NCI-H1417 (cell line): Measurements from ENCODE around the gene PPM1H.
"Not testable (repeated sequence)": the region's sequence is repeated elsewhere in the genome, so short reads cannot be mapped to it uniquely, and the experiment has no call there.

Experiments used
- DNase-seq, 3 experiments: peaks; one replicate each; lab custom pipeline; 2025; lab: John Stamatoyannopoulos, UW

Gene PPM1H

DNA sequence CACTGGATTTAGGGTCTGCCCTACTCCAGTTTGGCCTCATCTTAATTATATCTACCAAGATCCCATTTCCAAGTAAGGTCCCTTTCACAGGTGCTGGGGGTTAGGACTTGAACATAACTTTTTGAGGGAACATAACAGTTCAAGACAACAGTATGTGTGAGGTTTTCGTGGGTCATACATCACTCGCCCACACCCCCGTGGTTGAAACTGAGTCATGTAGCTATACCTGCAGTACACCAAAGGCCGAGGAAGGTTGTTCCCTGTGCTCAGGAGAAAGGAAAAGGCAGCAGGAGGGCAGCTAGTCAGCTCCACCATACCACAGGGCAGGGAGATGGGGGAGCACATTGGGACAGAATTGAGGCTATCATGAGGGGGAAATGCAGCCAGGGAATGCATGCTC is 167.0 kb downstream of the PPM1H start:
- DNase-seq = no peak

- no peak for DNase-seq
These were observed 167.5 kb downstream of the PPM1H start for GRCh38 chr12:62767496-62767895.

DNA sequence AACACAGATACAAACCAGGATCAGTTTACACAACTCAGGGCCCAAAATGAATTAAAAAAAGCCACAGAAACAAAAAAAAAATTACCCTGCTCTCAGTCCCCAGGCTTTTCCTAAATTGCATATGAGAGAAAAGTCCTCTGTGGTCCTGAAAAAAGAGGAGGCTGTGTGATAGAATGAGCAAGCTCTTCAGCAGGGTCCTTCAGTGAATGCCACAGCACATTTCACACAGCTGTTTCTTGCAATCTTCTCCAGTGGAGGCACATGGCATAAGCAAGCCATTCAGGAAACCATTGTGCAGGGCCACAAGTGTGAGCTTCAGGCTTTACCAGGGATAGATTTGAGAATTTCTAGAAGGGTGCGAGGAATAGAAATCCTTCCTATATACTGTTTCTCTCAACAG is 168.5 kb downstream of the PPM1H start:
- no peak for DNase-seq

- DNase-seq = no peak
These were observed 170.9 kb downstream of the PPM1H start for GRCh38 chr12:62763861-62764645.

DNA sequence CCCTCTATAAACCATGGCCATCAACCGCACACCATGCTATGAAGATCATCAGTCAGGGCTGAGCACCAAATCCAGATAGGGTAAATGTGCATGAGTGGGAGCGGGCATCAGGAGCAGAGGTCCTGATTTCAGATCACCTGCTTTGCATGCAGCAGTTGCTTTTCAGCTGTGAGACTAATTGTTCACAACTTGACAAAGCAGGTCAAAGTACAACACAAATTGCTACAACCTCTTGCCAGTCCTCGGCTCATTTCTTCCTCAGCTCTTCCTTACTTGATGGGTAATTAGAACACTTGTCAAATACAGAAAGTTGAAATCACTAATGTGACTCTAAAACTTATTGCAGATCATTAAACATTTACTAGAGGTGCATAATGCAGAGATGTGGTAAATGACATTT is 171.6 kb downstream of the PPM1H start:
- no peak for DNase-seq

GRCh38 chr12:62762645-62763044 is 172.3 kb downstream of the PPM1H start:
- no peak for DNase-seq

- DNase-seq = no peak
These were observed 173.3 kb downstream of the PPM1H start for GRCh38 chr12:62761658-62762057.

GRCh38 chr12:62760779-62761178 is 174.2 kb downstream of the PPM1H start:
- no peak for DNase-seq

DNA sequence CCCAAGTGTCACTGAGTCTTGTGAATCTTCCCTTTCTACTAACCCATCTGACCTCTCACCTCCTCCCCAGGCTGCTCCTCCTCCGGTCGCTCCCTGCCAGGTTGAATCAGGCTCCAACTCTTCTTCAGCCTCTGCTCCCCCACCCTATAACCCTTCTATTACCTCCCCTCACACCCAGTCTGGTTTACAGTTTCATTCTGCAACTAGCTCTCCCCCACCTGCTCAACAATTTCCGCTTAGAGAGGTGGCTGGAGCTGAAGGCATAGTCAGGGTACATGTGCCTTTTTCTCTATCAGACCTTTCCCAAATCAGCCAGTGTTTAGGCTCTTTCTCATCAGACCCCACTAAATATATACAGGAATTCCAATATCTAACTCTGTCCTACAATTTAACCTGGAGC is 174.6 kb downstream of the PPM1H start:
- DNase-seq = not testable (repeated sequence)

- no peak for DNase-seq
These were observed 176.7 kb downstream of the PPM1H start for GRCh38 chr12:62758216-62758615.

DNA sequence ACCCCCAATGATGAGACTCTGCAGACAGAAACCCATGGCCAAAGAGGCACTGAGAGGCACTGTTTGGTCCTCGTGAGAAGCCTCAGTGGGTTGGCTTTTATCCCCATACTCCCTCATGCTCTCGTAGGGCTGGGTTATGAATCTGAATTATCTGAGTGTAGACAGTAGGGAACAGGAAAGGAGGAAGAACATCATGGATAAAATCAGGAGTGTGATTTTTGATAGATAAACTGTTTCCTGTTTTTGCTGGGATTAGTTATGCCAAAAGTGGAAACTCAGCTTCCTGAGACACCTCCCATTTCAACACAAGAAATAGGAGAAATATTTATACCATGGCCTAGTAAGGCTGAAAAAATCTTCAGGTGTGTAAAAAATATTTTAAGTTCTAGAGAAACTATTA is 177.9 kb downstream of the PPM1H start:
- DNase-seq = no peak

DNA sequence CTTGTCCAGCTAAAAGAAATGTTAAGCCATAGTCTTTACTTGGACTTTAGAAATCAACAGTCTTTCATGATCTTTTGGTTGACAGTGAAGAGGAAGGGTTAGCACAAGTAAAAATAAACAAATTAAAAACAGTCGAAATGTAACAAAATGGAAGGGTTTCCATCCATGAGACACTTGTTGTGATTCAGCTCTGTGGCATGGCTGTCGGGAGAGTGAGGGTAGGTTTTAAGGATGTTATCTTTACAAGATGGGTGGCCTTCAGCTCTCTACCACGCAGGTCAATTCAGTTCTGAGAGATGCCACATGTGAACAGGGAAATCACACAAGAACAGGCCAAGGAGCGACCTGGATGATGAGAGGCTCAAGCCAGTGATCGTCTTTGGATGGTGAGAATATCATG is 180.2 kb downstream of the PPM1H start:
- DNase-seq = no peak

GRCh38 chr12:62751810-62752155 is 183.2 kb downstream of the PPM1H start:
- DNase-seq = no peak

- no peak for DNase-seq
These were observed 183.8 kb downstream of the PPM1H start for GRCh38 chr12:62750941-62751809.

DNA sequence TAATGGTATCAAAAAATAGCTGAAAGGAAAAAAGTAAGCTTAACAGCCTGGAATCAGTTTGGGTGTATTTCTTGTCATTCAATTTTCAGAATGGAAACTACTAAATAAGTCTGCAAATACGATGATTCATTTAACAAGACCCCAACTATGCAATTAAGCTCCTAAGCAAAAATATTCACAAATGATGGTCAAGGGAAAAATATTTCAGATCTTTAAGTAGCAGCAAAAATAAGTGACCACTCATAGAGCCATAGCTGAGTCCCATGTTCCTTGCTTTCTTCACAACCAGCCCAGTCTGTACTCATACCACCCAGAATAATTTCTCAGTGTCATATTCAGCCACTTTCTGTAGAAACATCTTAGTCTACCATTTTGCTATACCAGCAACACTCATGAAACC is 185.4 kb downstream of the PPM1H start:
- DNase-seq = no peak

GRCh38 chr12:62748941-62749468 is 185.9 kb downstream of the PPM1H start:
- no peak for DNase-seq

- no peak for DNase-seq
These were observed 190.4 kb downstream of the PPM1H start for GRCh38 chr12:62744551-62744950.

GRCh38 chr12:62739266-62740015 is 195.5 kb downstream of the PPM1H start:
- no peak for DNase-seq

DNA sequence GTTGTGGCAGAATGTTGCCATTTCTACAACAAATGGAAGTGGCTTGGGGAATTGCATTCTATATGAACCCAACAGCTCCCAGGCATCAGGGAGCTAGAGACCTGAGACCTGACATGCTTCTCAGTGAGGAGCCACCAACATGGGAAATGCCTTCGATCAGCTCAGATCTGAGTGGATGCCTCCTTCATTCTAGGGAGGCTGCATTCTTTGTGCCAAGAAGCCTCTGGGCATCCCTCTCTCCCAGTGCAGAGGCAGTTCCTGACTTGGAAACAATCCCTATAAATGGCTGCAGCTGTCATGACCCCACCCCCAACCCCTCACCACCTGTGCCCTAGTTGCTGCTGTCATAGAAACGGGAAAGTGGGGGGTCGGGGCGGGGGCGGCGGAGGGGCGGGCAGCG is 196.3 kb downstream of the PPM1H start:
- DNase-seq = peak in 1 of 3 experiments; percentile 29

DNA sequence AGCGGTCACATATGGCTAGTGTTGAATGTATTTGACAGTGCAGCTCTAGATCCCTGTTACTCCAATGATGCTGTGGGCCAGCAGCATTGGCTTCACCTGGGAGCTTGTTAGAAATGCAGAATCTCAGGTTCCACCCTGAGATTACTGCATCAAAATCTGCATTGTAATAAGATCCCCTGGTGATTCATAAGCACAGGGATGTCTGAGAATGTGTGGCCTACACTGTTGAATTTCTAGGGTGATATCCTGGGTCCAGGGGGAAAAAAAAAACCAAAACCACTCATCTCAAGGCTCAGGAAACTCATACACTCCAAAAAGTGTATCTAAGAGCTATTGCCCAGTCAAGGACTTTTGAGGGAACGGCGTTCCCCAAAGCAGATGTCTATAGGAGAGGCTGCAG is 196.8 kb downstream of the PPM1H start:
- no peak for DNase-seq

- DNase-seq = no peak
These were observed 197.3 kb downstream of the PPM1H start for GRCh38 chr12:62737615-62738014.

DNA sequence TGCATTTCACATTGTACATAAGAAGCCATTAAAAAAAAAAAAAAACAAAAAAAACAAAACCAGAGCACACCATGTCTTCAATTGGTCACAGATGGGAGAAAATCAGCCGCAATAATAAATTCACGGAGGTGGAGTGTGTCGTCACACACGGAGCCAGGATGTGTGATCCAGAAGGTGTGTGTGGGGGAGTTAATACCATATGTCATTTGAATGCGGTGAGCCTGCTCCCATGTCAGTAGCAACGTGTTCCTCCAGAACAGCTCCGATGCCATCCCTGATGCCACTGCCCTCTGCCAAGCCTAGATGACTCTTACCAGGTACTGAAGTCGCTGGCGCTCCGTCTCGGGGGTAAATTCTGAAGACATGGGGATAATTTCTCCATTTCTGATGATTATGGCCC is 197.8 kb downstream of the PPM1H start:
- no peak for DNase-seq
